HG02852 (cell line): ENCODE data around the gene DIRAS3.
"Not testable (repeated sequence)": the region's sequence is repeated elsewhere in the genome, so short reads cannot be mapped to it uniquely, and the experiment has no call there.

Experiments used
- ATAC-seq: cut with Tn5 transposase; IDR thresholded peaks from one replicate; pipeline ENCODE4 v1.9.1; 2021; ENCODE audit warnings: mild to moderate bottlenecking, moderate library complexity; ENCODE audit not compliant: unreplicated experiment

The DIRAS3 gene

GRCh38 chr1:68028566-68028965 is 21.9 kb downstream of the DIRAS3 start:
- ATAC-seq = no peak

- no peak for ATAC-seq
These were observed 25.6 kb downstream of the DIRAS3 start for GRCh38 chr1:68024635-68025338.

DNA sequence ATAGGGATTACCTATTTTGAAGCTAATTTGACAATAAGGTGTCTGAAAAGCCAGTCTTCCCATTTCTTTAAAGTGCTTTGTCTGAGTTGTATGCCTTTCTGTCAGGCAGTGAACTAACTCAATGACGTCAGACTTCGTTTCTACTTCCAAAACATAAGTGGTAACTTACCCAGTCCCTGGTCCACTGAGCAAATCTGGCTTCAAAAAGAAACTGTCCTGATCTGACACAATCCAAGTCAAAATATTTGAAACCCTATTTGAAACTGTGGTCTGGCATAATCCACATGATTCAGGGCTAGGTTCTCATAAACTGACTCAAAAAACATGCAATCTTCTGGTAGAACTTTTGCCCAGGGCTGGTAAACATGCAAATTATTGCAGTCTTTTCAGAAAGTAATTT is 34.0 kb downstream of the DIRAS3 start:
- no peak for ATAC-seq

- no peak for ATAC-seq
These were observed 34.5 kb downstream of the DIRAS3 start for GRCh38 chr1:68015971-68016370.

- ATAC-seq = no peak
These were observed 35.1 kb downstream of the DIRAS3 start for GRCh38 chr1:68015369-68015768.

DNA sequence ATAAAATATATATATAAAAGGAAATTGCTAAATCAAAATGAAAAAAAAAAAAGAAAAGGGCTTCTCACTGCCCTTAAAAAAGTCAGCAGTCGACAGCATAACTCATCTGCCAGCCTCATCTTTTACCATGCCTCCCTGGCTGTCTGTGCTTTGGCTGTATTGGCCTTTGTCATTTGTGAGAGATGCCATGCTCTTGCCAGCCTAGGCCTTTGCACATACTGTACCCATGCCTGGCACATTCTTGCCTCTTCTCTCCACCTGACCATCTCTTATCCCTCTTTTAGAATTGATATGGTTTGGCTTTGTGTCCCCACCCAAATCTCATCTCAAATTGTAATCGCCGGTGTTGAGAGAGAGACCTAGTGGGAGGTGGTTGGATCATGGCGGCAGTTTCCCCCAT is 37.1 kb downstream of the DIRAS3 start:
- ATAC-seq = no peak

GRCh38 chr1:68011657-68012375 is 38.6 kb downstream of the DIRAS3 start:
- ATAC-seq = no peak

GRCh38 chr1:68010543-68010942 is 39.9 kb downstream of the DIRAS3 start:
- ATAC-seq = no peak

DNA sequence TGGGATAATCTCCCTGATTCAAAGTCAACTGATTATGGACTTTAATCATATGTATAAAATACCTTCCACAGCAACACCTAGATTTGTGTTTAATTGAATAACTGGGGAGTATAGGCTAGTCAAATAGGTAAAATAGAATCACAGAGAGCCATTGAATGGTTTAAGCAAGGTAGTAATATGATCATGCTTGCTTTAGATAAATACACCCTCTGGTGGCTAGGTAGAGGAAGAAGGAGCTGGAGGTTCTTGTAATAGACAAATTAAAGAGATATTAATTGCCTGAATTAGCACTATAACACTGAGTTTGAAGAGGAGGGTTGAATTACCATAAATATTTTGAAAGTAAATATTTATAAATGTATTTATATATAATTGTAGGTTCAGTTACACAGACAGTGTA is 40.3 kb downstream of the DIRAS3 start:
- ATAC-seq = no peak

DNA sequence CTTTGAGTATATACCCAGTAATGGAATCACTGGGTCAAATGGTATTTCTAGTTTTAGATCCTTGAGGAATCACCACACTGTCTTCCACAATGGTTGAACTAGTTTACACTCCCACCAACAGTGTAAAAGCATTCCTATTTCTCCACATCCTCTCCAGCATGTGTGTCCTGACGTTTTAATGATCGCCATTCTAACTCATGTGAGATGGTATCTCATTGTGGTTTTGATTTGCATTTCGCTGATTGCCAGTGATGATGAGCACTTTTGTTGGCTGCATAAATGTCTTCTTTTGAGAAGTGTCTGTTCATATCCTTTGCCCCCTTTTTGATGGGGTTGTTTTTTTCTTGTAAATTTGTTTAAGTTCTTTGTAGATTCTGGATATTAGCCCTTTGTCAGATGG is 46.8 kb downstream of the DIRAS3 start:
- ATAC-seq = not testable (repeated sequence)

GRCh38 chr1:68000191-68000590 is 50.2 kb downstream of the DIRAS3 start:
- ATAC-seq = no peak

- no peak for ATAC-seq
These were observed 52.7 kb downstream of the DIRAS3 start for GRCh38 chr1:67997746-67998145.
